Stomach (tissue), 9 donors: ENCODE measurements around the gene OXLD1. TPM values are rescaled to one million over a fixed set of nuclear protein-coding genes. Genes with fewer than 3 reads are reported as not detected.

Experiments used
- DNase-seq, 2 donors: peaks; one replicate each; pipeline versions ENCODE4 v3.0.0 to v3.0.0-alpha.2; 2013 to 2019
- H3K27ac ChIP-seq, 5 donors: fragments of 200-600 bp in 4 of 5; sonication (generic) in 4 of 5; one replicate each; pipeline ENCODE4 v1.5.1; 2013 to 2019; ENCODE audit warnings: mild to moderate bottlenecking in 1 of 5, moderate library complexity in 1 of 5
- H3K27me3 ChIP-seq, 3 donors: fragments of 200-600 bp; sonication (generic); one replicate each; pipeline ENCODE4 v1.5.1; 2017 to 2019; ENCODE audit warnings: mixed run types in 1 of 3
- H3K36me3 ChIP-seq, 4 donors: fragments of 200-600 bp; sonication (generic); 1 replicate in 3 of 4; 2 replicates in 1 of 4; pipeline ENCODE4 v1.5.1; 2016 to 2019
- H3K4me1 ChIP-seq, 4 donors: fragments of 200-600 bp; sonication (generic); one replicate each; pipeline ENCODE4 v1.5.1; 2016 to 2019
- H3K4me3 ChIP-seq, 4 donors: fragments of 200-600 bp; sonication (generic) in 3 of 4; one replicate each; pipeline ENCODE4 v1.5.1; 2016 to 2019; ENCODE audit warnings: mild to moderate bottlenecking in 1 of 4
- H3K9me3 ChIP-seq, 4 donors: fragments of 200-600 bp; sonication (generic); one replicate each; pipeline ENCODE4 v1.5.1; 2016 to 2019
- CTCF ChIP-seq, 7 experiments: fragments of 450-650 bp in 4 of 7; fragments of 200-600 bp in 3 of 7; sonication (generic) in 3 of 7; IDR thresholded peaks; one replicate each; pipeline ENCODE4 v1.5.1; 2016 to 2019; ENCODE audit warnings: antibody characterized with exemption in 7 of 7, control low read depth in 2 of 7, mild to moderate bottlenecking in 1 of 7
- EP300 ChIP-seq: sonication (generic); formaldehyde crosslinking; IDR thresholded peaks from one replicate; pipeline ENCODE4 v1.6.1; 2017; ENCODE audit warnings: antibody characterized with exemption
- POLR2A ChIP-seq, 4 donors: fragments of 450-650 bp; IDR thresholded peaks; one replicate each; pipeline ENCODE4 v1.6.1; 2016; ENCODE audit warnings: antibody characterized with exemption in 4 of 4, control low read depth in 2 of 4, mild to moderate bottlenecking in 1 of 4, moderate library complexity in 1 of 4
- POLR2AphosphoS5 ChIP-seq, 3 donors: sonication (generic); formaldehyde crosslinking; IDR thresholded peaks; one replicate each; pipeline ENCODE4 v1.6.1; 2016; ENCODE audit warnings: antibody characterized with exemption in 3 of 3
- WGBS, 5 donors: extraction: QIAGEN DNeasy Blood & Tissue Kit in 3 of 5; methylation state at CpG; one replicate each; pipeline versions ENCODE4 v1.1.5 to v1.1.7; 2013 to 2018; 5-methylcytosine and 5-hydroxymethylcytosine counted together
- intact Hi-C: fragments of 100-400 bp; cut with DNase I; formaldehyde crosslinking; loops from one replicate; pipeline ENCODE4 v1.15.1; 2023; ENCODE audit warnings: low total_unique reads
- polyA plus RNA-seq, 3 donors: library from polyadenylated mRNA; stranded (reverse); fragments of 200-250 nt; gene quantifications; one replicate each; pipeline ENCODE4 v1.2.3, GENCODE V29; 2013
- total RNA-seq, 5 donors: library from RNA; depleted of rRNA; stranded (reverse); fragments of >200 nt; gene quantifications; one replicate each; pipeline versions ENCODE4 v1.1.0 to v1.2.3, GENCODE V29; 2014 to 2016
- donor health status: healthy with polysubstance abuse.
- donor health status: Bipolar disorder and iron deficiency.
- donor health status: healthy.

Gene OXLD1
- total and polyA plus RNA-seq, 8 donors: 9.9 to 112 (median 64.5) TPM; not detected in 1

DNA sequence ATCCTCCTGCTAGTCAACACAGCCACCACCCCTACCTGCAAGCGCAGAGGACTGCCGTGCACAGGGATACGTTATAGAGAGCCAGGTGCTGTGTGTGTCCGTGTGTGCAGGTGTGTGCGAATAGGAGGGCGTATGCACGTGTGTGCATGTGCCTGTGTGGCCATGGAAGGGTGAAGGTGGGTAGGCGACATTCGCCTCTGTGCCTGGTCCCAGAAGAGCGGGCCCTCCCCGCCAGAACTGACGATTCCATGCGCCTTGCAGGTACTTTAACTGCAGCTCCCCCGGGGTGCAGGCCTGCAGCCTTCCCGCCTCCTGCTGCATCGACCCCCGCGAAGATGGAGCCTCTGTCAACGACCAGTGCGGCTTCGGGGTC lies 18.8 kb downstream of the OXLD1 start:
- TF ChIP-seq POLR2AphosphoS5 (IDR thresholded peaks at IDR 0.05) (no peak), POLR2A (IDR thresholded peaks at IDR 0.05) (no peak), EP300 (no peak), CTCF (IDR thresholded peaks at IDR 0.05) (no peak)
- WGBS, 5 donors: 17 to 47% (median 26%) methylated on average over 8 to 21 of the region's 21 CpGs
- DNase-seq: no peak
- Histone ChIP-seq H3K27me3 (peaks cover 21 to 60% (median 41%) of the 10 kb centered on the region in 3 donors), H3K9me3 (peaks cover 0 to 11% (median 9%) of the 10 kb centered on the region in 4 donors), H3K4me3 (no peak overlapping the region), H3K36me3 (peaks cover 0 to 5% (median 0%) of the 10 kb centered on the region in 4 donors), H3K27ac (no peak overlapping the region), H3K4me1 (peaks cover 0 to 10% (median 5%) of the 10 kb centered on the region in 4 donors)
- intact Hi-C loops: no loop called here

GRCh38 chr17:81646869-81647600 lies 19.4 kb downstream of the OXLD1 start:
- H3K9me3 ChIP-seq: peaks cover 0 to 11% (median 9%) of the 10 kb centered on the region in 4 donors
- no peak for TF ChIP-seq CTCF (IDR thresholded peaks at IDR 0.05)
- no peak for TF ChIP-seq EP300
- intact Hi-C loops: no loop called here
- H3K4me3 ChIP-seq: no peak overlapping the region
- no peak overlapping the region for H3K27ac ChIP-seq
- H3K4me1 ChIP-seq: peaks cover 0 to 10% (median 5%) of the 10 kb centered on the region in 4 donors
- DNase-seq: no peak
- H3K27me3 ChIP-seq: peaks cover 21 to 55% (median 41%) of the 10 kb centered on the region in 3 donors
- WGBS, 5 donors: 50 to 70% (median 62%) methylated on average over 7 to 12 of the region's 12 CpGs
- peaks cover 0 to 5% (median 0%) of the 10 kb centered on the region in 4 donors for H3K36me3 ChIP-seq

GRCh38 chr17:81644976-81645952 lies 21.1 kb downstream of the OXLD1 start:
- Histone ChIP-seq H3K9me3 (peaks cover 0 to 11% (median 9%) of the 10 kb centered on the region in 4 donors), H3K4me3 (no peak overlapping the region), H3K27ac (no peak overlapping the region), H3K27me3 (peaks cover 15 to 38% (median 31%) of the 10 kb centered on the region in 3 donors), H3K4me1 (peaks cover 0 to 10% (median 5%) of the 10 kb centered on the region in 4 donors), H3K36me3 (peaks cover 0 to 5% (median 0%) of the 10 kb centered on the region in 4 donors)
- 77 to 90% (median 86%) methylated on average over 14 to 29 of the region's 29 CpGs for WGBS, 5 donors
- TF ChIP-seq CTCF (IDR thresholded peaks at IDR 0.05): no peak
- TF ChIP-seq POLR2A (IDR thresholded peaks at IDR 0.05): no peak
- no peak for TF ChIP-seq POLR2AphosphoS5 (IDR thresholded peaks at IDR 0.05)
- DNase-seq: no peak
- intact Hi-C loops: no loop called here

- WGBS, 5 donors: 86 to 91% (median 89%) methylated on average over 6 to 15 of the region's 15 CpGs
- DNase-seq: no peak
- Histone ChIP-seq H3K27ac (no peak overlapping the region), H3K27me3 (peaks cover 14 to 30% (median 25%) of the 10 kb centered on the region in 3 donors), H3K4me1 (peaks cover 0 to 10% (median 5%) of the 10 kb centered on the region in 4 donors), H3K36me3 (peaks cover 0 to 5% (median 0%) of the 10 kb centered on the region in 4 donors), H3K9me3 (peaks cover 0 to 11% (median 9%) of the 10 kb centered on the region in 4 donors), H3K4me3 (no peak overlapping the region)
- TF ChIP-seq POLR2AphosphoS5 (IDR thresholded peaks at IDR 0.05) (no peak), POLR2A (IDR thresholded peaks at IDR 0.05) (no peak), EP300 (no peak), CTCF (IDR thresholded peaks at IDR 0.05) (no peak)
- intact Hi-C loops: no loop called here
These were observed 21.9 kb downstream of the OXLD1 start for GRCh38 chr17:81644496-81644895.
